A549 (cell line): ENCODE measurements around the gene TMEM91.

Experiments used
- BHLHE40 ChIP-seq: IDR thresholded peaks from 2 replicates; pipeline ENCODE4 v1.6.1; 2012; ENCODE audit warnings: low read depth, low read length, inconsistent platforms
- CHD2 ChIP-seq: fragments of 150-350 bp; IDR thresholded peaks from 2 replicates; pipeline ENCODE4 v1.6.1; 2014; ENCODE audit warnings: low read length; ENCODE audit not compliant: partially characterized antibody
- CTCF ChIP-seq: fragments of >200 bp; sonication (Bioruptor Twin); formaldehyde crosslinking; IDR thresholded peaks from 3 replicates; pipeline ENCODE4 v1.5.1; 2016
- EHMT2 ChIP-seq: fragments of 200-600 bp; sonication (generic); IDR thresholded peaks from 2 replicates; pipeline ENCODE4 v1.6.1; 2016; ENCODE audit warnings: antibody characterized with exemption, low read depth, mild to moderate bottlenecking, moderate library complexity
- EP300 ChIP-seq, 2 experiments: fragments of >200 bp; sonication (Bioruptor Twin); formaldehyde crosslinking; IDR thresholded peaks; 2 replicates in 1 of 2; 3 replicates in 1 of 2; pipeline ENCODE4 v1.6.1; 2016 to 2017
- POLR2A ChIP-seq: IDR thresholded peaks from 2 replicates; pipeline ENCODE4 v1.6.1; 2012; ENCODE audit warnings: mild to moderate bottlenecking, low read length
- TF ChIP-seq, protein P1 (sequence below): IDR thresholded peaks from 2 replicates; pipeline ENCODE4 v1.6.1; 2012; ENCODE audit warnings: low read depth, borderline replicate concordance

DNA sequence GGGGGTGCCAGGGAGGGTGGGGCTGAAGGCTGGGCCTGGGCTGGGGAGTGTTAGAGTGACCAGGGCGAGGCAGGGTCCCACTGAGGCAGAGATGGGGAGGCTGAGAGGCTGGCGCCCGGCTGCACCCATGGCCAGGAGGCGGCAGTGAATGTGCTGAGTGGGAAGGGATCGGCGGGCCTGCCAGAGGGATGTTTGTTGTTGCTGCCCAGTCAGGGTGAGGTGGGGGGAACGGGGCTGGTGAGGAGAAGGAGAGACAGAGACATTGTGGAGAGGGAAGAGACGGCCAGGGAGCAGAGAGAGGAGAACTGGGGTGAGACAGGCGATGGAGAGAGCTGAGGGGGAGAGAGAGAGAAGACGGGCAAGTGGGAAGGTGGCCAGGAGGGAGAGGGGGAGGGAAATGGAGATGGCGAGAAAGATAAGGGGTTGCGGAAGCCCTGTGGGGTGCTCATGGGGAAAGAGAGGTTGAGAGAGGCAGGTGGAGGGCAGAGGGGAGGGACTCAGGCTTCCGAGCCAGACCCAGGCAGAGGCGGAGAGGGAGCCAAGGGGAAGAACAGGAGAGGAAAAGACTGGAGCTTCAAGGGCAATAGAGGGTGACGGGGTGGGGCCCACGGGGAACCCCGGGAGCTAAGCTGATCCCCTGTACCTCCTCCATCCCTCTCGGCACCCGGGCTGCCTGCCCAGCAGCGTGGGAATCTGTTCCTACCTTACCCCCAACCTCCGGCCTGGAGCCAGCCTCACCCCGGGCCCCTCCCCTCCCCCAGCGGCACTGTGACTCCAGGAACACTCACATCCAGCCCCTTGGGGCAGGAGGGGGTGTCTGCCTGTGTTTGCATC, 51.5 kb downstream of the TMEM91 start:
- no peak for TF ChIP-seq CTCF
- TF ChIP-seq EHMT2: no peak
- TF ChIP-seq EP300 (IDR thresholded peaks at IDR 0.05): no peak
- no peak for TF ChIP-seq POLR2A
- no peak for TF ChIP-seq CHD2
- TF ChIP-seq, protein P1, sequence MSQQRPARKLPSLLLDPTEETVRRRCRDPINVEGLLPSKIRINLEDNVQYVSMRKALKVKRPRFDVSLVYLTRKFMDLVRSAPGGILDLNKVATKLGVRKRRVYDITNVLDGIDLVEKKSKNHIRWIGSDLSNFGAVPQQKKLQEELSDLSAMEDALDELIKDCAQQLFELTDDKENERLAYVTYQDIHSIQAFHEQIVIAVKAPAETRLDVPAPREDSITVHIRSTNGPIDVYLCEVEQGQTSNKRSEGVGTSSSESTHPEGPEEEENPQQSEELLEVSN: no peak
- no peak for TF ChIP-seq BHLHE40
